HepG2 (cell line): ENCODE results near the gene UCHL3. TPM values are rescaled to one million over a fixed set of nuclear protein-coding genes. Genes with fewer than 3 reads are reported as not detected.

ENCODE experiments used
- ATAC-seq: fragments of 200-7000 bp; cut with Tn5 transposase; 3 replicates; pipeline ENCODE4 v1.9.1; 2020; ENCODE audit warnings: mild to moderate bottlenecking, moderate library complexity
- BruUV-seq: library from RNA; stranded (reverse); fragments of 400-500 nt; replicated peaks from 2 replicates; lab custom pipeline; 2021; lab: Mats Ljungman, UMichigan
- CTCF ChIA-PET: fragments of 300-600 bp; formaldehyde crosslinking; extraction: SDS; loops from one replicate; lab custom pipeline; 2021; ENCODE audit warnings: low total read pairs, inconsistent platforms, low intra/inter-chr PET ratio; lab: Yijun Ruan, JAX
- POLR2A ChIA-PET: fragments of 350-600 bp; sonication (Branson Sonifier 250); formaldehyde crosslinking; loops from one replicate; lab custom pipeline; 2020; ENCODE audit warnings: antibody characterized with exemption, inconsistent platforms; lab: Yijun Ruan, JAX
- DNase-seq: peaks from one replicate; pipeline ENCODE4 v3.0.0-alpha.2; 2015; ENCODE audit warnings: low spot score
- FAIRE-seq: peaks from 3 replicates; lab custom pipeline; 2011; peaks lifted over from hg19 to GRCh38; lab: Jason Lieb, UNC
- H2AFZ ChIP-seq: one replicate; pipeline ENCODE4 v1.6.1; 2011; ENCODE audit warnings: low read length, inconsistent platforms
- H3K27ac ChIP-seq: fragments of 300-600 bp; 3 replicates; pipeline ENCODE4 v1.8.0; 2011; ENCODE audit warnings: mixed run types, mild to moderate bottlenecking, mixed read lengths, low read length, inconsistent platforms; ENCODE audit not compliant: insufficient read depth; ENCODE audit errors: extremely low read length
- H3K27me3 ChIP-seq, 2 experiments: fragments of 200-600 bp in 1 of 2; 2 replicates in 1 of 2; 3 replicates in 1 of 2; pipeline versions ENCODE4 v1.6.0 to v1.8.0; 2011; ENCODE audit warnings: low read length in 2 of 2, mild to moderate bottlenecking in 2 of 2, moderate library complexity in 2 of 2, inconsistent platforms in 1 of 2; ENCODE audit not compliant: insufficient read depth in 2 of 2, control insufficient read depth in 1 of 2
- H3K36me3 ChIP-seq, 2 experiments: fragments of 200-600 bp in 1 of 2; replicated peaks in 1 of 2; 2 replicates in 1 of 2; 3 replicates in 1 of 2; pipeline versions ENCODE4 v1.5.1 to v1.8.0; 2011; ENCODE audit warnings: low read length in 2 of 2, inconsistent platforms in 1 of 2; ENCODE audit not compliant: insufficient read depth in 2 of 2, control insufficient read depth in 1 of 2
- H3K4me1 ChIP-seq: 2 replicates; pipeline ENCODE4 v1.5.1; 2012; ENCODE audit warnings: low read length, inconsistent platforms; ENCODE audit not compliant: insufficient read depth
- H3K4me2 ChIP-seq: 2 replicates; pipeline ENCODE4 v1.6.0; 2011; ENCODE audit warnings: low read depth, low read length, inconsistent platforms
- H3K4me3 ChIP-seq, 3 experiments: fragments of 200-600 bp in 1 of 3; sonication (generic), shearing (Covaris generic) in 1 of 3; replicated peaks in 1 of 3; 2 replicates each; pipeline ENCODE4 v1.5.1; 2011 to 2016; ENCODE audit warnings: low read length in 3 of 3, inconsistent platforms in 2 of 3, low read depth in 2 of 3, mild to moderate bottlenecking in 2 of 3, control low read depth in 1 of 3, mixed read lengths in 1 of 3; ENCODE audit not compliant: insufficient read depth in 1 of 3
- H3K79me2 ChIP-seq: one replicate; pipeline ENCODE4 v1.6.1; 2011; ENCODE audit warnings: low read length, inconsistent platforms; ENCODE audit not compliant: insufficient read depth
- H3K9ac ChIP-seq: 2 replicates; pipeline ENCODE4 v1.6.0; 2011; ENCODE audit warnings: mild to moderate bottlenecking, low read depth, low read length, inconsistent platforms; ENCODE audit not compliant: insufficient read depth
- H3K9me3 ChIP-seq: 2 replicates; pipeline ENCODE4 v1.5.1; 2012; ENCODE audit warnings: mild to moderate bottlenecking, low read length
- H4K20me1 ChIP-seq: 2 replicates; pipeline ENCODE4 v1.6.0; 2011; ENCODE audit warnings: inconsistent platforms, mild to moderate bottlenecking, low read length, moderate library complexity; ENCODE audit not compliant: insufficient read depth
- CENPT ChIP-seq: sonication (generic); formaldehyde crosslinking; IDR thresholded peaks from 2 replicates; pipeline ENCODE4 v1.8.0; 2022; ENCODE audit warnings: low read depth, mild to moderate bottlenecking, moderate library complexity, missing genetic modification reagents
- NR2F6 ChIP-seq, 2 experiments: IDR thresholded peaks; 2 replicates each; pipeline ENCODE4 v1.6.1; 2016; ENCODE audit warnings: antibody characterized with exemption in 1 of 2, mild to moderate bottlenecking in 1 of 2
- THAP9 ChIP-seq: sonication (generic); formaldehyde crosslinking; IDR thresholded peaks from 2 replicates; pipeline ENCODE4; 2020; ENCODE audit warnings: missing genetic modification reagents, mild to moderate bottlenecking, borderline replicate concordance
- U2AF2 ChIP-seq: fragments of 200-400 bp; formaldehyde crosslinking; IDR thresholded peaks from 2 replicates; pipeline ENCODE4 v1.6.1; 2017; ENCODE audit warnings: low read depth, mild to moderate bottlenecking, low read length
- ZNF703 ChIP-seq: sonication (generic); formaldehyde crosslinking; IDR thresholded peaks from 2 replicates; pipeline ENCODE4 v1.5.1; 2020; ENCODE audit warnings: missing genetic modification reagents, mild to moderate bottlenecking, moderate library complexity, borderline replicate concordance
- ZSCAN21 ChIP-seq: sonication (generic); formaldehyde crosslinking; IDR thresholded peaks from 2 replicates; pipeline ENCODE4 v1.8.0; 2022; ENCODE audit warnings: mild to moderate bottlenecking, missing genetic modification reagents, moderate library complexity, borderline replicate concordance
- WGBS: methylation state at CpG from one replicate; pipeline ENCODE4 v1.1.6; 2017; ENCODE audit warnings: low lambda C conversion rate; 5-methylcytosine and 5-hydroxymethylcytosine counted together
- in situ Hi-C: cut with HindIII; loops from 2 replicates; pipeline ENCODE4 v1.10.0; 2017; ENCODE audit warnings: low pct_unique_long_range_greater_than_20kb; ENCODE audit not compliant: extremely low pct_ligation_motif_present
- intact Hi-C: fragments of 100-400 bp; cut with micrococcal nuclease; formaldehyde crosslinking; loops from one replicate; pipeline ENCODE4 v1.10.0; 2022; ENCODE audit not compliant: unreplicated experiment
- polyA plus RNA-seq, 8 experiments: library from polyadenylated mRNA; depleted of rRNA in 3 of 8; stranded (reverse) in 7 of 8; unstranded in 1 of 8; fragments of >200 nt; fragmentation: Illumina TruSeq in 4 of 8; extraction: Trizol in 4 of 8; gene quantifications; 2 replicates each; pipeline versions ENCODE4 v1.2.1 to v1.2.3, GENCODE V29; 2011 to 2016; ENCODE audit warnings: low read depth in 4 of 8, missing spikeins in 1 of 8, mixed read lengths in 1 of 8; ENCODE audit not compliant: insufficient read depth in 1 of 8
- total RNA-seq, 5 experiments: library from RNA; depleted of rRNA; stranded (reverse); fragments of >200 nt; fragmentation: Illumina TruSeq; extraction: Trizol; gene quantifications; 2 replicates each; pipeline ENCODE4 v1.2.3, GENCODE V29; 2016; ENCODE audit warnings: low read depth in 1 of 5

Gene UCHL3
- total and polyA plus RNA-seq, 2 of the 13 experiments (the other 11 are each of a cell fraction or from before 2014, with no cell fraction given), result 36.2 to 93.3 TPM

- TF ChIP-seq NR2F6 (IDR thresholded peaks at IDR 0.05) (no peak), NR2F6 (CRISPR knock-in tag; IDR thresholded peaks at IDR 0.05) (no peak), CENPT (no peak), ZSCAN21 (CRISPR knock-in tag) (no peak), U2AF2 (no peak)
Measured at GRCh38 chr13:75645141-75645540, 95.5 kb downstream of the UCHL3 start (continued).

GRCh38 chr13:75647126-75647784 lies 97.7 kb downstream of the UCHL3 start:
- FAIRE-seq (no peak), DNase-seq (no peak), ATAC-seq (no peak)
- Histone ChIP-seq H3K79me2 (no peaks in the 10 kb centered on the region), H3K36me3 (no peaks in the 10 kb centered on the region), H3K4me1 (no peaks in the 10 kb centered on the region), H3K4me2 (no peak overlapping the region), H3K9ac (no peak overlapping the region), H3K4me3 (no peak overlapping the region), H3K27me3 (no peaks in the 10 kb centered on the region), H2AFZ (no peak overlapping the region), H3K9me3 (no peaks in the 10 kb centered on the region), H4K20me1 (no peaks in the 10 kb centered on the region), H3K27ac (no peak overlapping the region)
- intact Hi-C loops, result no loop called here
- WGBS, result 95% methylated on average over 1 of the region's 1 CpG
- in situ Hi-C loops, result no loop called here
- ChIA-PET CTCF (no interaction called here), POLR2A (no interaction called here)
- no peak for TF ChIP-seq ZNF703 (CRISPR knock-in tag)
- TF ChIP-seq THAP9 (CRISPR knock-in tag), result no peak
- no TSS peak for BruUV-seq
